ENCODE results near the gene AXL. TPM values are rescaled to one million over a fixed set of nuclear protein-coding genes. Genes with fewer than 3 reads are reported as not detected.
A peak's percentile ranks its signal among the peaks of the same experiment; 100 is the strongest.

Gene AXL
- total RNA-seq, 1 experiment from 2014 or later, result 107 TPM

DNA sequence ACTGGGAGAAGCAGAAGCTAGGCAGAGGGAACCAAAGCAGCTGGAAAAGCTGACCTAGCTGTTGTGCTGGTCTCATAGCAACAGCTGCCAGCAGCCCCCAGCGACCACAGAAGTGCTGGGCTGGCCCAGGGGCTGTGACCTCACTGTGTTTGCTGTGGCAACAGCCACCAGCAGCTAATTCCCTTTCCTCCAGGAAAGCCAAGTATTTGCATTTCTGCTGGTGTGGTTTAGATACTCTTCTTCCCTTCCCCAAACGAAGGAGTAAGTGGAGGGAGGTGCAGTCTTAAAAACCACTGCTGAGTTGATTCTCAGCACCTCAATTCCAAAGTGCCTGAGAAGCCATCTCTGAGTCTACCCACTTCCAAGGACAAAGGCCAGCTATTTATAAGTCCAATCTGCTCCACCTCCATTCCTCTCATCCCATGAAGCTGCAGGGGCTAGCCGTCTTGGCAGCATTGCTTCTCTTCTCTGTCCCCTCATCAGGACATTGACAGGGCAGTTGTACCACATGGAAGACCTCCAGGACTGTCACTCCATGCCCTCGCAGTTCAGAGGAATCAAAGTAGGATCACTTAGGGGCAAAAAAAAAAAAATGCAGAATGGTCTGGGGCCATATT is 79.4 kb downstream of the AXL start:
- peaks cover 12% of the 10 kb centered on the region for H3K4me1 Mint-ChIP-seq (ENCODE audit: low read depth, unreplicated experiment)
- no peaks in the 10 kb centered on the region for H3K9me3 Mint-ChIP-seq (ENCODE audit: low read depth, unreplicated experiment)
- H3K27ac Mint-ChIP-seq (ENCODE audit: unreplicated experiment), result peak overlapping the region; percentile 41
- DNase-seq, result peak; percentile 33
- no TSS peak for BruUV-seq (replicated peaks)
- CTCF ChIA-PET, result interaction anchor here (1.0 kb wide), 1 partner anchor 10 kb away, joined by 4 read pairs; no protein-coding TSS in a partner anchor
- intact Hi-C loops (cut with micrococcal nuclease; ENCODE audit: unreplicated experiment), result no loop called here
- peaks cover 95% of the 10 kb centered on the region for H3K36me3 Mint-ChIP-seq (ENCODE audit: insufficient read depth, unreplicated experiment)
- H3K4me3 Mint-ChIP-seq (ENCODE audit: low read depth, unreplicated experiment), result no peak overlapping the region
- no peaks in the 10 kb centered on the region for H3K27me3 Mint-ChIP-seq (ENCODE audit: unreplicated experiment)
- TF ChIP-seq CTCF (IDR thresholded peaks at IDR 0.05; ENCODE audit: unreplicated experiment), result no peak

- TF ChIP-seq CTCF (IDR thresholded peaks at IDR 0.05; ENCODE audit: unreplicated experiment), result no peak
- Mint-ChIP-seq H3K9me3 (ENCODE audit: low read depth, unreplicated experiment) (no peaks in the 10 kb centered on the region), H3K27me3 (ENCODE audit: unreplicated experiment) (no peaks in the 10 kb centered on the region), H3K4me3 (ENCODE audit: low read depth, unreplicated experiment) (no peak overlapping the region), H3K36me3 (ENCODE audit: insufficient read depth, unreplicated experiment) (peaks cover 95% of the 10 kb centered on the region), H3K4me1 (ENCODE audit: low read depth, unreplicated experiment) (peaks cover 12% of the 10 kb centered on the region), H3K27ac (ENCODE audit: unreplicated experiment) (peak overlapping the region; percentile 41)
- BruUV-seq (replicated peaks), result no TSS peak
- CTCF ChIA-PET, result no interaction called here
- intact Hi-C loops (cut with micrococcal nuclease; ENCODE audit: unreplicated experiment), result no loop called here
- no peak for DNase-seq
These were observed 80.2 kb downstream of the AXL start for GRCh38 chr19:41299046-41299754.

- TF ChIP-seq CTCF (IDR thresholded peaks at IDR 0.05; ENCODE audit: unreplicated experiment), result no peak
- H3K27ac Mint-ChIP-seq (ENCODE audit: unreplicated experiment), result no peak overlapping the region
These were observed 80.7 kb downstream of the AXL start for GRCh38 chr19:41299755-41300089.

DNA sequence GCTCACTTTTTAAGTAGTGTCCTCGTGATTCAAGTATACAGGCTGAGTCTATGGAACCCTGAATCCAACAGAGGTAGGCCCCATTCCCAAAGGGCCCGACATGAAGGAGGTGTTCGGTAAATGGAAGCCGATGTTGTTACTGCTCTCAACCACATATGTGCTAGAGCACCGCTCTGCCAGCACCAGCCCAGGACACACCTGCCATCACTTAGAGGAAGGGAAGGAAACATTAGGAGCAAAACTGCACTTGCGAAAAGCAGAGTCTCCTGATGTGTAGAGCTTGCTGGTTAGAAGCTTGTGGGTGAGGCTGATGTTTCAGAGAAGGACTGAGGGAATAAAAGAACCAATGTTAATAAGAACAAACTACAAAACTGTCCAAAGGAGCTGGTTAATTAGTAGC is 81.5 kb downstream of the AXL start:
- Mint-ChIP-seq H3K27ac (ENCODE audit: unreplicated experiment) (no peak overlapping the region), H3K36me3 (ENCODE audit: insufficient read depth, unreplicated experiment) (peaks cover 97% of the 10 kb centered on the region), H3K4me1 (ENCODE audit: low read depth, unreplicated experiment) (no peaks in the 10 kb centered on the region), H3K4me3 (ENCODE audit: low read depth, unreplicated experiment) (no peak overlapping the region), H3K27me3 (ENCODE audit: unreplicated experiment) (no peaks in the 10 kb centered on the region), H3K9me3 (ENCODE audit: low read depth, unreplicated experiment) (no peaks in the 10 kb centered on the region)
- CTCF ChIA-PET, result no interaction called here
- no peak for DNase-seq
- no TSS peak for BruUV-seq (replicated peaks)
- intact Hi-C loops (cut with micrococcal nuclease; ENCODE audit: unreplicated experiment), result no loop called here
- no peak for TF ChIP-seq CTCF (IDR thresholded peaks at IDR 0.05; ENCODE audit: unreplicated experiment)

More at GRCh38 chr19:41299755-41300089, 80.7 kb downstream of the AXL start:
- intact Hi-C loops (cut with micrococcal nuclease; ENCODE audit: unreplicated experiment), result no loop called here
- no peak for DNase-seq
- BruUV-seq (replicated peaks), result no TSS peak
- Mint-ChIP-seq H3K27me3 (ENCODE audit: unreplicated experiment) (no peaks in the 10 kb centered on the region), H3K36me3 (ENCODE audit: insufficient read depth, unreplicated experiment) (peaks cover 95% of the 10 kb centered on the region), H3K9me3 (ENCODE audit: low read depth, unreplicated experiment) (no peaks in the 10 kb centered on the region), H3K4me3 (ENCODE audit: low read depth, unreplicated experiment) (no peak overlapping the region), H3K4me1 (ENCODE audit: low read depth, unreplicated experiment) (peaks cover 8% of the 10 kb centered on the region)
- CTCF ChIA-PET, result no interaction called here
